Measurements from ENCODE around the gene KRT84.
A peak's percentile ranks its signal among the peaks of the same experiment; 100 is the strongest.

Gene KRT84

DNA sequence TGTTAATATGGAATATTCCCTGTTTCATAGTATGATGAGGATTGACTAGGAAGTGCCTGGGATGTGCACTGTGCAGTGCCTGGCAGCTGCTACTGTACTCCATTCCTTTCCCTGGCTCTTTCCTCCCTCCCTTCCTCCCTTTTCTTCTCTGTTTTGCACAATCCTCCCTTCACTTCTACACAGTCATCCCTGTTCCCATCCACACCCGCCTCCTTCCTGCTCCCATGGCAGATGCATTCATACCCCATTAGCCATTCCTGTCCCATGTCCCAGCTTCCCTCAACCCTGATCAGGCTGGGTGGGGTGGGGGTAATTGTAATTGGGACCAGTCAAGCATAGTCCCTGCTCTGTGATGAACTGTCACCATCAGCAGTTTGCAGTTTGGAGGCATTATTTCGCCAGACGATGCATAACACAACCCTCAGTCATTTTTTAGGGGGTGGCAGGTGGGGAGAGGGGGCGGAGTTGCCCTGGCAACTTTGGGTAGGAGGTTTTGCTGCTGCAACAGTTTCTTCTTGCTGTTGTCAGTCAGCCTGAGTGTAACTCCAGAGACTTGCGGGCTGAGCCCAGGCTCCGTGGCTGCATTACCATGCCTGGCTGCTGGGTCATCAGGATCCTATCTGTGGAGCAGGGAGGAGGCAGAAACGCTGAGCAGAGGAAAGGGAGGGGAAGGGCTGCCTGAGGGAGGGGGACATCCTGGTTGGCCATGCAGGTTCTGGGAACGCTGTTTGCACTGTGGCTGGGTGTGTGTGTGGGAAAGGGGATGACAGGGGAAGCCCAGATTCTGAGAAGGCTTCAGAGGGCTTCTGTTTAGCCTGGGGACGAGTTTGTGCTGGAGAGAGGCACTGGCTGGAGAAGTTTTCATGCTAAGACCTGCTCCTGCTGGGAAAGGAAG is 4.1 kb upstream of the KRT84 start:
- DNase-seq (ENCODE audit: low read depth in 2 of 2): no peak

DNA sequence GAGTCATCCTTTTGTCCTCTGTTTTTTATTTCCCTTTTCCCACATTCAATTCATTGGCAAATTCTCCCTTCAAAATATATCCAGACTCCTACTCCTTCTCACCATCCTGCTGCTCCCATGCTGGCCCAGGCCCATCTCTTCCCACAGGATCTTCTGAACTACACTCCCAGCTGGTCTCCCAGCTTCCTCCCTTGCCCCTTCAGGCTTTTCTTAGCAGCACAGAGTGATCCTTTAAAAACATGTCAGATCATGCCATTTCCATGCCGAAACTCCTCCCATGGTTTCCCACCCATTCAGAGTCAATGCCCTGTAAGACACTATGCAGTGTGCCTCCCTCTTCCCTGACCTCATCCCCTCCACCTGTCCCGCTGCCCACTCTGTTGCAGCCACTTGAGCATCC is 2.4 kb upstream of the KRT84 start:
- no peak for DNase-seq (ENCODE audit: low read depth in 2 of 2)

DNA sequence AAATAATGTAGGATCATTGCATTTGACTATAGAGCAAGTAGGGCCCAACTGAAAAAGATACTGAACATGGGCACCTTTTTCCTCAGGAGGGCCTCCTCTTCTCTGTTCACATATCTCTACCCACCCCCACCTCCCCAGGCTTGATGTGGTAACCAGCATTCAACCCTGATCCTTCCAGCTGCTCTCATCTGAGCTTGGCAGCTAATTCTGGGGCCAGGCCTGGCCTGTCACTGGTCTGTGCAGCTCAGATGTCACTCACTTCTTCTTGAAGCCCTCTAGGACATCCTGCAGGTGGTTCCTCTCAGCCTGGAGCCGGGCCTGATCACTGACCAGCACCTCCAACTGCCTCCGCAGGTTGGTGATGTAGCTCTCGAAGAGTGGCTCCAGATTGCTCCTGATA is 2.1 kb downstream of the KRT84 start:
- DNase-seq (ENCODE audit: low read depth in 2 of 2): no peak

DNA sequence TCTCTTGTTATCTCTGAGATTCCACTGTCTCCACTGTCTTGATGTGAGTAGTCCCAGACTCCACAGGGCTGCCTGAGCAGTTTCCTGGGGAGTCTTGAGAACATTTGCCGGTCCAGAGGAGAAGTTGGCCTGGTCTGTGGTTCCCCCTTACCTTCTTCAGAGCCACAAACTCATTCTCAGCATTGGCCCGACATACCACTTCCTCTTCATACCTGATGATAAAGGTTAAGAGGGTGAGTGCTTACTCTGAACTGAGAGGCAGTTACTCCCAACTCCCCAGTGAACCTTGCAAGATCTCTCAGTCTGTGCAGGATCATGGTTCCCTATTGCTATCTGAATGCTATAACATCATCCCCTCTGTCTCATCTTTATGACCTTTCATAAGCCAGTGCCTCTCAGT is 2.6 kb downstream of the KRT84 start:
- DNase-seq (ENCODE audit: low read depth in 2 of 2): no peak

DNA sequence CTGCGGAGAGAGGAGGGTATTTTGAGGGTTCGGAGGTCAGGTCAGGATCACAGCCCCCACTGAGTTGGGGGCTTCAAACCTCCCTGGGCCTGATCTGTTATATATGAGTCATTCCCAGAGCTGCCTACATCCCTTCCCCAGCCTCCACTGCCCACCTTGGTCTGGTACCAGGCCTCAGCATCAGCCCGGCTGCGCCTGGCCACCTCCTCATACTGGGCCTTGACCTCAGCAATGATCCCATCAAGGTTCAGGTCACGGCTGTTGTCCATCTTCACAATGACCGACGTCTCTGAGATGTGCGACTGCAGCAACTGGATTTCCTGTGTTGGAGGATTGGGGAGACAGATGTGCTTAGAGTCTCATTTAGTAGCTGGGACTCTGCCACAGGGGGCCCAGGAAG is 4.2 kb downstream of the KRT84 start:
- no peak for DNase-seq (ENCODE audit: low read depth in 2 of 2)

DNA sequence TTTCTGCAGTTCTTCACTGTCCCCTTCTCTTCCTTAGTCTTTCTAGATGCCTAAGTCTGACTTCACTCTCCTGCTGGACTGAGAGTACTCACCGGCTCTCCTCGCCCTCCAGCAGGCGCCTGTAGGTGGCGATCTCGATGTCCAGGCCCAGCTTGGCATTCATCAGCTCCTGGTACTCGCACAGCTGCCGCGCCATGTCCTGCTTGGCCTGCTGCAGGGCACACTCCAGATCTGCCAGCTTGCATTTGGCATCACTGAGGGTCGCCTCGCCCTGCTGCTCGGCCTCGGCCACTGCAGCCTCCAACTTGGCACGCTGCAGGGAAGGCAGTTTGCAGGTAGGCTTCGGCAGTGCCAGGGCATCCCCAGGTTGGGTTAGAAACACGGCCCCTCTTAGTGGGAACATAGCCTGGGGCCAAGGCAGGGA is 5.2 kb downstream of the KRT84 start:
- no peak for DNase-seq (ENCODE audit: low read depth in 2 of 2)

DNA sequence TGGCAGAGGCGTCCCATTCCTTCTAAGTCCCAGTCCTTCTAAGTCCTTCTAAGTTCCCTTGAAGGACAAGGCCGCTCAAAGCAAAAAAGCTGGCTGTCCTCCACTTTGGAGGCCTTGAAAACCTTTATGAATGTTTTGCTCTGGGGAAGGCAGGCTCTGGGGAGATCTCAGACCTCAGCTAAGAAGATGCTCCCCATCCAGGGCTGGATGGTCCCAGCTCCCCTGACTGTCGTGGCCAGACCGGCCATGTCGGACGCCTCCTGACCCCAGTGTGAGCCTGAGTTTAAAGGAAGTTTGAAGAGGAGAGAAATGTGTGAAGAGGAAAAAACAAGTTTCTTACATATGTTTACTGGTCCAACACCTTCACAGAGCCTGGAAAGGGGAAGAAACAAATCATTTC is 5.9 kb downstream of the KRT84 start:
- DNase-seq (ENCODE audit: low read depth in 2 of 2): no peak

DNA sequence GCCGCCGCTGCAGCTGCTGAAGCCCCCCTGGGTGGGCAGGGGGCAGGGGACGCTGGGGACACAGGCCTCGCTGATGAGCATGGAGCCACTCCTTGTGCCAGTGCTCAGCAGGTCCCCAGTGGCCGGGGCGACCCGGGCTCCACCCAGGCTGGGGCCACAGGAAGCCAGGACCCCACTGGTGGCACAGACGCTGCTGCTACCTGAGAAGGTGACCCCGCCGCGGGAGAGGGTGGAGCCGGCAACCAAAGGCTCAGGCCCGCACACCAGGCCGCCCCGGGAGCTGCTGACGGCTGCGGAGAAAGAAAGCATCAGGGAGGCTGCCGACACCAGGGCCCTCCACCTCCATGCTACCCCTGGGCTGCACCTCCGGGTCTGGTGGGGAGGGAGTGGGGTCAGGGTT is 7.4 kb downstream of the KRT84 start:
- DNase-seq (ENCODE audit: low read depth in 2 of 2): no peak

DNA sequence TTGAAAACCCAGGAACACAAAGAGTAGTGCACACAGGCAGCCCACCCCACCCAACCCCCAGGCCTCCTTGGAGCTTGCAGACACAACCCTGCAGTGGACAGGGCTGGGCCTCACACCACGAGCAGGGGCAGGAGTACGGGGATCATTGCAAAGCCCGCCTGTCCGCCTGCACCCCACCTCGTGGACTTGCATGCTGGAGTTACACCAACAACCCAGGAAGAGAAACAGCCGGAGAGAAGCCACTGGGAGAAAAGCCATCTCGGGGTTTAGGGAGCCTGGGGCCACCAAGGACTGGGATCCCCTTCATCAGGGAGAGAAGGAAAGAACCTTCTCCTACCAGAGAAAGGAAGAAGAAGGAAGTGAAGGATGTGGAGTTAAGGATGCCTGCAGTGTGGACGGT is 8.2 kb downstream of the KRT84 start:
- no peak for DNase-seq (ENCODE audit: low read depth in 2 of 2)

DNA sequence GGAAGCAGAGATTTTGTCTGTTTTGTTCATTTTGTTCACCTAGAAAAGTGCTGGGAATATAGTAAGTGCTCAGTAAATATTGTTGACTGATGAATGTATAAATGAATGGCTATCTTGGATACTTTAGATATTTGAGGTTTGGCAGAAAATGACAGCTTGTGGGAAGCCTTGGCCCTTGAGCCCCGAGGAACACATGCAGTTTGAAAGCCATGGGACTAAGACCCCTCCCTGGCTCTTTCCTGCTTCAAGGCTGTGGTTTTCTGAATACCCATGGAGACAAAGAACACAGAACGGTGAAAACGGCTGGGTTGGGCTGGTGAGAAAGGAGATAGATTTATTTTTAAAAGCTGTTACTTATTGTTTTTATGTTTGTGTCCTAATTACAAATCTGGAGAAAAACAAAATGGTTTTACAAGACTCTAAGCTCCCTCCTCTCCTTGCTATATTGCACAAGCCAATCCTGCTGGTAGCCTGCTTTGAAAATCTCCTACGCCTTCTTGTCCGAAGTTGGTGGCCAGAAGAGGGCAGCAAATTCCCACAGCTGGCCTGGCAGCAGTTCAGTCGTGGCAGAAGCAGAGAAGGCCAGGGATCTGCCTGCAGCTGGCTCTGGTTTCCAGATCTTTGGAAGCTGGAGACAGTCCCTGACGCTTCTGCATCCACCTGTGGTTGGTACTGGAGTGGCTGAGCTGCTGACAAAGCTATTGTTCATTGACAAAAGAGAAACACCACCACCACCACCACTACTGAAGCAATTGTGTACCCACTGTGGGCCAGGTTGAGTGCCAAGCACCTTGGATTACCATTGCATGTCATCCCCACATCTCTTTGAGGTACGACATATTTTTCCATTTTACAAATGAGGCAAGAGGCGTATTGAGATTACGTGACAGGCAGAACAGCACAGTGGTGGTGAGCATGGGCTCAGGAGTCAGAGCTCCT is 13.0 kb downstream of the KRT84 start:
- peak in 1 of 2 donors; percentile 27 for DNase-seq (ENCODE audit: low read depth in 2 of 2)

DNA sequence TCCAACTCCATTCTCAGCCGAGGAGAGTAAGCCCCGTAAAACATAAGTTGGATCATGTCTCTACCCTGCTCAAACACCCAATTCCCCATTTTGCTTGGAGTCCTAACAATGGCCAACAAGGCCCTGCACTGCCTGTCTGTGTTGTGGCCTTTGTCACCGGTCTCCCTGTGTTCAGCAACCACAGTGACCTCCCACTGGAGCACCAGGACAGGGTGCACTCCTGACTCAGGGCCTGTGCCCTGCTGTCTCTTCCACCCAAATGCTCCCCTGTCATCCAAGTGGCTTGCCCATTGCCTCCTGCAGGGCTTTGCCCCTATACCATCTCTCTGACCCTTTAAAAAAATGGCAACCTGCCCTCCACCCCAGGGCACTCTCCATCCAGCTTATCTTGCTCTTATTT is 13.7 kb downstream of the KRT84 start:
- no peak for DNase-seq (ENCODE audit: low read depth in 2 of 2)

DNA sequence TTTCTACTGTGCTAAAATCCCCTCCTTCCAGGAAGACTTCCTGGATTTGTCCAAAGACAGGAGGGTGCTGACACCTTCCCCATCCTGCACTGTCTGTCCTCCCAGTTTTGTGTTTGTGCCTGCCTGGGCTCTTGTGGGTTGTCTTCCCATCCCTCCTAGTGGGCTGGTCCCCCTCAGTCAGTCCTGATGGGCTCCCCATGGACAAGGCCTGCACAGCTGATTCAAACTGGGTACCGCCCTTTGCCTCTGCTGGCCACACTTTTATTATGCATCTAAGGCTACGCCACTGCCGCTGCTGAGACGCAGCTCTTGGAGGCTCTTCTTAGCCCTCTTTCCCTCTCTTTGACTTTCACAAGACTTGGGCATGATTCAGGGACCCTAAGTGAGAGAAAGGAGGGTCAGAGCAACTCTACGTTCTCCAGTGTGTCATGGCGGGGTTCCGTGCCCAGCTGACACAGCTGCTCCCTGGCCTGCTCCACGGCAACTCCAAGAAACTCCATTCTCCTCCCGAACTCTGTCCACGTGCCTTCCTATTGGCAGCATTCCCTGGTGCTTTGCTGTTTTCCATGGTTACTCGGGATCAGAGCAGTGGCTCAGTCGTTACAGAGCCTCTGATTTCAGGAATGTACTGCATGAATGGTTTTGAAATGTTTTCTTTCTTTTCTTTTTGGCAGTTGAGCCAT is 14.4 kb downstream of the KRT84 start:
- no peak for DNase-seq (ENCODE audit: low read depth in 2 of 2)

DNA sequence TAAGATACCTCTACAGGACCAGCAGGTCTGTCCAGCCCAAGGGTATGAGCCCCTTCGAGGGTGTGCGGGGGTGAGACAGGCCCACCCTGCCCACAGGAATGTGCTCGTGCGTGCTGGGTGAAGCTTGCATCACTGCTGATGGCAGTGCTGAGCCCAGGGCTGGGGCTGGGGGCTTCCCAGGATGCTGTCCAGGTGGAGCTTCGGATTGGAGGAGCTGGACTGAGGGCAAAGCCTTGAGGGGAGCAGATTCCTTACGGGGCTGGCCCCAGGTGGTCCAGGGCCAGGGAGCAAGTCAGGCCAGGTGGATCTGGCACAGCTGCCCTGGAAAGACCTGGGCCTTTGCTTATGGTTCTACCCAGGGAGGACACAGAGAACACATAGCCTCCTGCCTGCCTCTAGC is 15.6 kb downstream of the KRT84 start:
- DNase-seq (ENCODE audit: low read depth in 2 of 2): no peak

DNA sequence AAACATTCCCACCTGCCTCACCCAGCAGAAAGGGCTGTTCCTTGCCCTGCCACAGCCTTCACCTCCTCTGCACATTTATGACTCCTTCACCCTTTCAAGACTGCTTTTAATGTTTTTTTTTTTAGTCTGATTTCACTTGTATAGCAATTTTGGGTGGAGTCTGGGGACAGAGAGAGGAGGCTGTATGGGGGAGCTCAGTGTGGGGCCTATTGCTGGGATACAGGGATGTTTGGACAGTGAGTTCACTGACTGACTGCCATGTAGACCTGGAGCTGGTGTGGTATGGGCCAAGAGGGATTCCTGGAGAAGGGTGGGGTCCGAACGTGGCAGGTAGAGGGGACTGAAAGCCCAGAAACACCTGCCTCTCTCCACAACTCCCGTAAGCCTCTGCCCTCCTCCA is 16.2 kb downstream of the KRT84 start:
- DNase-seq (ENCODE audit: low read depth in 2 of 2): no peak

DNA sequence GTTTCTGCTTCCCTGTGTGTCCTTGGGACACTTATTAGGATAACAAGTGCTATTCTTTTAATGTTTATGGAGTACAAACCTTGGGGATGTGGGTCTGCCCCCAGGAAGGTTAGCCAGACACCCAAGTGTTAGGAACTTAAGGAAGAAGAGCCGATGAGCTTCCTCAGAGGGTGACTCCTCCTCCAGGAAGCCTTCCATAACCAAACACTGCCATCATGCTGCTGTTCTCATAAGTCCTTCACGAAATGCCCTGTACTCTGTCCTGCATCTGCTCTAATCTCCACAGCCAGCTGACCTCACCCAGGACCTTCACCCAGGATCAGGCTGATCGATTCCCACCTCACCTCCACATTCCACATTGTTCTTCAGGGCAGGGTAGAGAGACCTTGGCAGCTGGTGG is 16.9 kb downstream of the KRT84 start:
- DNase-seq (ENCODE audit: low read depth in 2 of 2): no peak

DNA sequence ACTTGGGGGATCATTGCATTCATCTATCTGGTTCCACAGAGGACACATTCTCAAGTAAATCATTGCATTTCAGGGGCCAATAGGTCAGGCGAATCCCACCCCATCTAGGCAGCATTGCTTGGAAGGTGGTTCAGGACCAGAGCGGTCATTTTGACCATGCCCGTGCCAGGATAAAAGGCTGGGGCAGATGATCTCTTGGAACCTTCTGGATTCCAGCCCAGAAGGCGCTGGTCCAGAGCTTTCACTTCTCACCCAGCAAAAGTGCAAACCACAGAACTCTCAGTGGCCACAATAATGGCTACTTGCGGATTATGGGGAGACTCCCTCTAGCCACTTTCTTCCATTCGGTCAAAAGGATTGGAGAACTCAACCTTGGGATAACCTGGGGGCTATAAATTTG is 17.6 kb downstream of the KRT84 start:
- DNase-seq (ENCODE audit: low read depth in 2 of 2): no peak

DNA sequence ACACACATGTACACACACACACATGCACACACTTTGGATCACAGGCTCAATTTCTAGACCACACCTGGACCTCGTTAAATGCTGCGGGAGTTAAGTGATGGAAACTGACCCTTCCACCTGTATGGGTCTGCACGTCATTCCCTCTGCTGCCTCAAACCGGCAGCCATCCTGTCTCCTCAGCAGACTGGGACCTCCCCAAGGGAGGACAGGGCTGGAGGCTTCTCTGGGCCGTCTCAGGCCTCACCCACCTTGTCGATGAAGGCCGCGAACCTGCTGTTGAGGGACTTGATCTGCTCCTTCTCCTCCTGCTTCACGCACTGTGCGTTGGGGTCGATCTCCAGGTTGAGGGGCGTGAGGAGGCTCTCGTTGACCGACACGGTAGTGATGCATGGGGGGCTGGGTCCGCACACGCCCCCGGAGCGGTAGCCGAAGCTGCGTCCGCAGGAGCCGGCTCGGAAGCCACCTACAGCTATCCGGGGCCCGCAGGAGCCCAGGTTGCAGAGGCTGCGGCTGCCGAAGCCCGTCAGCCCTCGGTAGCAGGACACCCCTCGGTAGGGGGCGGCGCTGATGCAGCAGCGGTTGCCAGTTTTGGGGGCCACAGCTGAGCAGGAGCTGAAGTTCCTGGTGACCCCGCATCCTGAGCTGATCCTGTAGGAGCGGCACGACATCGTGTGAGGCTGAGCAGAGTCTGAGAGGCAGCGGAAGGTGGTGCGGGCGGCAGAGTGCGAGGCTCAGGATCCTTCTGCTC is 18.5 kb downstream of the KRT84 start, which contains the start of gene KRT85:
Gene KRT85 (minus strand): TSS at position 744 of the 748 bp plus-strand sequence. CDS start 76 bp downstream, at position 668.
- DNase-seq (ENCODE audit: low read depth in 2 of 2): no peak

DNA sequence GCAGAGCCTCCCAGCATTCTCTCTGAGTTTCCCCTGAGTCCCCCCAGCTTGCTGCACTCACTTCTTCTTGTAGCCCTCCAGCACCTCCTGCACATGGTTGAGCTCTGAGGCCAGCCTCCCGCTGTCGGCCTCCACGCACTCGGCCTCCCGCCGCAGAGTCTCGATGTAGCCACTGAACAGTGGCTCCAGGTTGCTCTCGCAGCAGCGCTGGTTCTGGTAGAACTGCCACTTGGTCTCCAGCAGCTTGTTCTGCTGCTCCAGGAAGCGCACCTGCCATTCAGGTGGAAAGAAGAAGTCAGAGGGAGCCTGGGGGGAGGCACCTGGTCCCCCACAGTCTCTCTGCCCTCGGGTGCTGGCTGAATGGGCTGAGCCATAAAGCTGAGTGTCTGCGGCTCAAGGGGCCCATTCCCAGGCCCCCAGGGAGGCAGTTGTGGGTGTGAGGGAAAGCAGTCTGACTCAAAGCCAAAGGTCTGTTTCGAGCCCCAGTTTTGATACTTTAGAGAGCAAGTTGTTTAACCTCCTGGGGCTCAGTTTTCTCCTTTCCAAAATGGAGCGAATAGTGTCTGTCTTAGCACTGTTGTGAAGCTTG is 20.5 kb downstream of the KRT84 start:
- no peak for DNase-seq (ENCODE audit: low read depth in 2 of 2)

DNA sequence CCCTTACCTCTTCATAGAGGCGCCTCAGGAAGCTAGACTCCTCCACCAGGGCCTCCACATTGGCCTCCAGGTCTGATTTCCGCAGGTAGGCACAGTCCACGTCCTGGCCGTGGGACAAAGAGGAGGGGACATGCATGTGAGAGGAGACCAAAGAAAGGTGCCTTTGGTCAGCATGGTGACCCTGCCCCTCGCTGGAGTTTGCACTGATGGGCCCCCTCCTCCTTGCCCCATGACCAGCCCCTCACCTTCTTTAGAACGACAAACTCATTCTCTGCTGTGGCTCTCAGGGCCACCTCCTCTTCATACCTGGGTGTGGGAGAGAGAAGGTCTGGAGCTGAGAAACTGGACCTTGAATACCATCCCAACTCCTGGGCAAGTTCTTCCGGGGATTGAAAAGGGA is 21.4 kb downstream of the KRT84 start:
- DNase-seq (ENCODE audit: low read depth in 2 of 2): no peak

DNA sequence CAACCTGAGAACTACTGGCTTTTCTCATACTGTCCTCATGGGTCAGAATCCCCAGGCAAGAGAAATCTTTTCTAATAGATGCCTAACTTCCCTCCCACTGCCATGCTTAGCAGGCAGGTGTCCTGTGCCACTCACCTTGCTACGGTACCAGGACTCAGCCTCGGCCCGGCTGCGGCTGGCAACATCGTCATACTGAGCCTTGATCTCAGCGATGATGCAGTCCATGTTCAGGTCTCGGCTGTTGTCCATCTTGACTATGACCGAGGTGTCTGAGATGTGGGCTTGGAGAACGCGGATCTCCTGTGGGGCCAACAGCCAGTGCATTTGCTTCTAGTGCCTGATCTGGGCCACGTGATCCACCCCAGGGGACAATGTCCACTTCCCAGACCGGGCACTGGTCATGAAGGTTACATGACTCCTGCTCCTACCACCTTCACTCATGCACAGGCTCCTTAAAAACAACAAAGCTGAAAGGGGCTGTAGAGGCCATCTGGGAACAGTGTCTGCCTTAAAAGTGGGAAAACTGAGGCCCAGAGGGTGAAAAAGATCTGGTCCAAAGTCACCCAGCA is 22.3 kb downstream of the KRT84 start:
- DNase-seq (ENCODE audit: low read depth in 2 of 2): no peak

Data from stimulated activated CD4-positive, alpha-beta T cell treated with anti-CD3 and anti-CD28 coated beads, Interleukin-1b, Interleukin-23, amount 100 ng/mL, for 4 hours (primary cell).